Upper lobe of left lung (tissue), 4 donors: ENCODE data around the gene MRPL33.

Experiments used
- CTCF ChIP-seq, 6 experiments: fragments of 450-650 bp in 4 of 6; fragments of 200-600 bp in 2 of 6; sonication (generic) in 2 of 6; IDR thresholded peaks; one replicate each; pipeline ENCODE4 v1.5.1; 2016 to 2019; ENCODE audit warnings: antibody characterized with exemption in 6 of 6
- POLR2A ChIP-seq, 4 donors: fragments of 450-650 bp; IDR thresholded peaks; one replicate each; pipeline ENCODE4 v1.5.1; 2016 to 2017; ENCODE audit warnings: antibody characterized with exemption in 4 of 4, mild to moderate bottlenecking in 2 of 4
- POLR2AphosphoS5 ChIP-seq, 2 donors: sonication (generic); formaldehyde crosslinking; IDR thresholded peaks; one replicate each; pipeline ENCODE4 v1.5.1; 2017; ENCODE audit warnings: antibody characterized with exemption in 2 of 2

GRCh38 chr2:27823135-27823534 lies 51.6 kb downstream of the MRPL33 start:
- TF ChIP-seq POLR2A (IDR thresholded peaks at IDR 0.05): no peak
- no peak for TF ChIP-seq CTCF (IDR thresholded peaks at IDR 0.05)
- no peak for TF ChIP-seq POLR2AphosphoS5 (IDR thresholded peaks at IDR 0.05)
